Pulmonary artery endothelial cell (primary cell): ENCODE results near the gene USP13. TPM values are rescaled to one million over a fixed set of nuclear protein-coding genes. Genes with fewer than 3 reads are reported as not detected.

Experiments
- DNase-seq: peaks from one replicate; pipeline ENCODE4 v3.0.0-alpha.2; 2011; ENCODE audit warnings: low read depth, low spot score
- total RNA-seq: library from RNA; depleted of rRNA; stranded (reverse); fragments of >200 nt; gene quantifications from 2 replicates; pipeline ENCODE4 v1.2.3, GENCODE V29; 2014

USP13 gene
- total RNA-seq, 1 donor from 2014 or later, result 7.3 TPM

- DNase-seq, result no peak
These were observed 139.0 kb downstream of the USP13 start for GRCh38 chr3:179791793-179792192.

- no peak for DNase-seq
These were observed 141.5 kb downstream of the USP13 start for GRCh38 chr3:179794355-179794754.

- no peak for DNase-seq
These were observed 143.6 kb downstream of the USP13 start for GRCh38 chr3:179796421-179796820.

GRCh38 chr3:179797192-179797591 is 144.4 kb downstream of the USP13 start:
- no peak for DNase-seq

- no peak for DNase-seq
These were observed 148.4 kb downstream of the USP13 start for GRCh38 chr3:179801263-179801662.

GRCh38 chr3:179801856-179802255 is 149.0 kb downstream of the USP13 start:
- DNase-seq, result no peak

DNA sequence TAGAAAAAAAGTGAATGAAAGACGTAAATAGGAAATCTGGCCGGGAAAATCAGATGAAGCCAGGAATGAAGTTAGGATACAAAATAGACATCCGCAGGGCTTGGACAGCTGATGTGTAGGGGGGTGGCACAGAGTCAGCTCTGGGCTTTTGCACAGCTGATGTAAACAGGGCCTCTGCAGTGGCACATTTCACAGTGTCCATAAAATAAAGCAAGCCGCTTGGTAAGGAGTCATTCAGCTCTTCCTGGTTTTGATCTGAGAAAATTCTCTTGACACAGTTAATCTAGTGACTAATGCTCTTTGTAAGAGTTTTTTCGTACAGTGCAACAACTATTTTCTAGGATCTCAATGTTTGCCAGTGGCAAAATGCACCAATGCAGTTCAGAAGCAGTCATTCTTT is 153.3 kb downstream of the USP13 start:
- DNase-seq, result no peak

DNA sequence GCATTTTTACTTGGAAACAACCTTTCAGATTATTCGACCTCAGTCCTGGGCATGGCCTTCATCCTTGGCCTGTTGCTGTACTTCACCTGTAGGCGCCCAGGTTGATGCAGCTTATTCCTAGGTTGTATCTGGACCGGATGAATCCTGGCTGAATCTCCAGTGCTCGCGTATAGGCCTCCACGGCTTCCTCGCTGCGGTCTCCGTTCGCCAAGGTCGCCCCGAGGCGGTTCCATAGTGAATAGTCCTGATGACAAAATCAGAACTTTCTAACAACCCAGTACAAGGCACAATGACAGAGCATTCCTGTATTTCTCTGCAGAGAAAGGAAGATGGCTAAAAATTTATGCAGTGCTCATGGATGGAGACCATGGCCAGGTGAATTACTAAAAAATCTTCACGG is 154.7 kb downstream of the USP13 start:
- DNase-seq, result no peak

DNA sequence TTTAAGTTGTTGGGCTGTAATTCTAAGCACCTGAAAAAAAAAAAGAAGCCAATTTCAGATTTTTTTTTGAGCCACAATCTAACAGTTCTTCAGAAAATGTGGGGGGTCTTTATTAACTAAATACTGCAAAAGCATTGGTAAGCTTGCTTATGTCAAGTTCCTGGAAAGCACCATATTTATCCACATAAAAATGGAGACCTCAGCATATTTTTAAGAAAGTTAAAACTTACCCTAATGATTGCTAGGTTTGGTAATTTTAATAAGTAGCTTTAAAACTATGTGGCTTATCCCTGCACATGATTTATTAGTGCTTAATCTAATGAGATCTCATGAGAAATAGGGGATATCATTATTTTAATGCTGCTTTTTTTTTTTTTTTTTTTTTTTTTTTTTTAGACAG is 156.8 kb downstream of the USP13 start:
- DNase-seq, result no peak

DNA sequence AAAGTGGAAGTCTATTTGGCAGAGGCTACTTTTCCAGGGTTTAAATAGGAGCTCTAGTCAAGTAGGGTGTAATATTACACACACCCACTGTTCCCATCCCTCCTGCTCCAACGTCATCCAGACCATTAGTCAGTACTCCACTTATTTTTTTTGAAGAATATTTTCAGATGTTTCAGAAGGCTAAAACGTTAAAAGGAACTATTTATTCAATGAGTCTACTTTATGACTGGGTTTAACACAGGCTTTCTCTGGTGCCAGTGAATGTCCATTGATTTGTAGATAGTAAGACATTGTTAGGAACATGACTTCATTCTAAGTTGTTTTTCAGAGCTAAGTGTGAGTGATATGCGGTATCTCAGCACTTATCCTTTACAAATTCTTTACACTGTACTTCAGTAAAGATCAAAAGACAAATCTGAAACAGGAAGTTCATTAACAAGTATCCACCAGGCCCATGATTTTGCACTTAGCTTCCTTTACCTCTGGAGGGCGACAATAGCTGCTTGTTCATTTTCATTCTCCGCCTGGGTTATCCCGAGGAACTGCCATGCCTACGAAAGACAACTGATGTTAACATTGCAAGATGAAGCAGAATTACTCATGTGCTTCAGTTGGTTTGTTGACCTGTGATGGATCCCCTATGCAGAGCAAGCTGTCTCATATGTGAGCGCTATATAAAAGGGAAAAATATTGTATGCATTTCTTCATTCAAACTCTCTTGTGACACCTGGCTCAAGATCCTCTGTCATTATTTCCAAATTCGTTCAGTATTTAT is 158.7 kb downstream of the USP13 start:
- DNase-seq, result peak; percentile 10

DNA sequence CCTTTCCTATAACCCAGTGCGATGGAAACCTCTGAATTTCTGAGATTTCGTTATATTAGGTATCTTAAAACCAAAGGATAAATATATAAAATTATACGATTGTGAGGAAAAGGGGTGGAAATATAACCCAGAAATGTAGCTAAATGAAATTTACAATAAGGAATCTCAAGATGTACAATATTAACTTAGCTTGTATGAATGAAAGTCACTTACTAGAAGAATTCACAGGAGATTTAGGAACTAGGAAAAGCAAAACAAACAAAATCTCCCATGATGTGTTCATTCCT is 159.2 kb downstream of the USP13 start:
- no peak for DNase-seq

- DNase-seq, result no peak
These were observed 166.5 kb downstream of the USP13 start for GRCh38 chr3:179819379-179819778.

- DNase-seq, result no peak
These were observed 169.5 kb downstream of the USP13 start for GRCh38 chr3:179822296-179822695.

- DNase-seq, result no peak
These were observed 172.8 kb downstream of the USP13 start for GRCh38 chr3:179825527-179826246.

DNA sequence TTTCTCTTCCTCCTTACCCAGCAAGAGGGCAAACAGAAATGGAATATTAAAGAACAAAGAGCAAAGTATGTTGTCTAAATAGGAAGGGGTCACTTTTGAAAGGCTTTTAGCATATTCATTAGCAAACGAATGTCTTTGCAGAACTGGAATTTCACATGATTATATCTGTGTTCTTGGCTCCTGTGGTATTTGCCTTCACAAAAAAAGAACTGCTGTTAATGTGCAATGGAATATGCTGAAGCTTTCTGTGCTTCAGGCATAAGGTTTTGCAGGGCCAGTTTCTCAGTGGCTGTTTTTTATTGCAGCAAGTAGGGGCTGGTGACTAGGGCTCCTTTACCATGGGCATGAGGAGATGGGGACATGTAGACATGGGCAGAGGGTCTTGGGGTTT is 173.4 kb downstream of the USP13 start:
- DNase-seq, result no peak

DNA sequence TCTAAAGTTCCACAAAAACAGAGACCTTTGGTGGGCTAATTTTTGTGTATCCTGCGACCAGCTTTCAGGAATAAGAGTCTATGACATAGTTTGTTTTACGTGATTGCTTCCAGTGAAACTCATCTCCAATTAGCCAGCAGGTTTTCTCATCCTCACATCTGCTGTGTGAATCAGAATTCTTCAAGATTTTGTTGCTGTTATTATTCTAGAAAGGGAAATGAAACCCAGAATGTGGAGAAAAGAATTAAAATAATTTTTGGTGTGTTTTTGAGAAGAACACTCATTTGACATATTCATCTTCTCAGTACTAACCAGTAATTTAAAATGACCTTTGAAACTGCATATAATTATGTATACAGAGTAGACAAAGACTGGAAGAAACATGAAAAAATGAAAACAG is 175.9 kb downstream of the USP13 start:
- DNase-seq, result no peak

DNA sequence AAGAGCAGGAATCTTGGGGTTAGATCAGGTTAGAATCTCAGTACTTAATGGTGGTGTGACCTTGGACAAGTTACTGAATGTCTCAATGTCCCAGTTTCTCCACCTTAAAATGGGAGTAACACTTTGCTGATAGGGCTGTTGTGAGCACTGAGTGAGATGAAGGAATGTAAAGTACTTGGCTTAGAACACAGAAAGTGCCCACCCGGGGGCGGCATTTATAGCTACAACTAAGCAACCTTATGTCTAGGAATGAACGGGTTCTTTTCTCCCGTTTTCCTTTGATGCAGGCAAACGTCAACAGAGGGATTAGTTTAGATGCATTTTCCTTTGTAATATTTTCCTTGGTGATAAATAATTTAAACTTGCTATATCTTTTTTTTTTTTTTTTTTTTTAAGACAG is 176.6 kb downstream of the USP13 start:
- no peak for DNase-seq

- DNase-seq, result no peak
These were observed 179.6 kb downstream of the USP13 start for GRCh38 chr3:179832333-179832854.

GRCh38 chr3:179833294-179833693 is 180.5 kb downstream of the USP13 start:
- no peak for DNase-seq

- DNase-seq, result no peak
These were observed 184.5 kb downstream of the USP13 start for GRCh38 chr3:179837374-179837773.
